HCT116 (cell line): ENCODE measurements around the gene MSH3. TPM values are rescaled to one million over a fixed set of nuclear protein-coding genes. Genes with fewer than 3 reads are reported as not detected.
A peak's percentile ranks its signal among the peaks of the same experiment; 100 is the strongest.

ENCODE experiments used
- ATAC-seq: fragments of 200-7000 bp; cut with Tn5 transposase; 2 replicates; pipeline ENCODE4 v1.9.1; 2020; ENCODE audit warnings: mild to moderate bottlenecking, moderate library complexity
- BruUV-seq: library from RNA; stranded (reverse); fragments of 400-500 nt; replicated peaks from 2 replicates; lab custom pipeline; 2021; lab: Mats Ljungman, UMichigan
- CTCF ChIA-PET: fragments of 300-600 bp; sonication (Branson Sonifier 250); formaldehyde crosslinking; loops from one replicate; lab custom pipeline; 2021; ENCODE audit warnings: antibody characterized with exemption; lab: Charles Lee
- POLR2A ChIA-PET: fragments of 300-600, 350-600 bp; sonication (Branson Sonifier 250); formaldehyde crosslinking; loops from one replicate; lab custom pipeline; 2021; ENCODE audit warnings: antibody characterized with exemption; lab: Charles Lee
- RAD21 ChIA-PET, 2 experiments: fragments of 300-600 bp; sonication (Branson Sonifier 250); formaldehyde crosslinking; loops; one replicate each; lab custom pipeline; 2023; ENCODE audit warnings: low total read pairs in 2 of 2; ENCODE audit not compliant: uncharacterized antibody in 2 of 2, unreplicated experiment in 2 of 2, low non-redundant PET in 1 of 2; lab: Charles Lee
- DNase-seq: peaks from one replicate; pipeline ENCODE4 v3.0.0-alpha.2; 2010; ENCODE audit warnings: low read depth, low spot score
- H2AFZ ChIP-seq: fragments of 200-600 bp; shearing (Covaris generic), sonication (generic); 2 replicates; pipeline ENCODE4 v1.6.1; 2017; ENCODE audit warnings: low read depth, mixed run types, mixed read lengths, antibody characterized with exemption, low read length; ENCODE audit not compliant: poor library complexity, severe bottlenecking
- H3K27ac ChIP-seq: 2 replicates; pipeline ENCODE4 v1.5.1; 2012; ENCODE audit warnings: low read depth, low read length
- H3K27me3 ChIP-seq: fragments of 200-600 bp; sonication (generic); 2 replicates; pipeline ENCODE4 v1.6.1; 2016; ENCODE audit warnings: mixed run types, low read length, mixed read lengths; ENCODE audit not compliant: insufficient read depth
- H3K36me3 ChIP-seq, 2 experiments: fragments of 200-500 bp in 1 of 2; fragments of 200-600 bp in 1 of 2; sonication (Bioruptor generic) in 1 of 2; sonication (generic) in 1 of 2; 2 replicates each; pipeline versions ENCODE4 v1.5.1 to v1.6.1; 2014 to 2016; ENCODE audit warnings: low read length in 2 of 2, inconsistent platforms in 1 of 2, mixed read lengths in 1 of 2, mixed run types in 1 of 2; ENCODE audit not compliant: insufficient read depth in 2 of 2, control insufficient read depth in 1 of 2
- H3K4me1 ChIP-seq, 2 experiments: fragments of 200-600 bp in 1 of 2; sonication (generic) in 1 of 2; 2 replicates each; pipeline versions ENCODE4 v1.5.1 to v1.6.1; 2012 to 2017; ENCODE audit warnings: low read length in 2 of 2, inconsistent platforms in 1 of 2, mild to moderate bottlenecking in 1 of 2, mixed read lengths in 1 of 2, mixed run types in 1 of 2, moderate library complexity in 1 of 2; ENCODE audit not compliant: insufficient read depth in 2 of 2, control insufficient read depth in 1 of 2
- H3K4me2 ChIP-seq: fragments of 200-600 bp; sonication (generic); 2 replicates; pipeline ENCODE4 v1.6.1; 2017; ENCODE audit warnings: mixed run types, low read length, mixed read lengths
- H3K4me3 ChIP-seq, 2 experiments: fragments of 200-600 bp in 1 of 2; sonication (generic) in 1 of 2; replicated peaks in 1 of 2; 2 replicates each; pipeline ENCODE4 v1.5.1; 2011 to 2016; ENCODE audit warnings: low read length in 2 of 2, control low read depth in 1 of 2, low read depth in 1 of 2, mild to moderate bottlenecking in 1 of 2, mixed read lengths in 1 of 2, mixed run types in 1 of 2
- H3K79me2 ChIP-seq: fragments of 200-600 bp; sonication (generic); 2 replicates; pipeline ENCODE4 v1.6.1; 2017; ENCODE audit warnings: mild to moderate bottlenecking, mixed run types, low read length, moderate library complexity, mixed read lengths; ENCODE audit not compliant: insufficient read depth
- H3K9ac ChIP-seq: fragments of 200-600 bp; sonication (generic); 2 replicates; pipeline ENCODE4 v1.6.1; 2016; ENCODE audit warnings: low read length, mixed read lengths
- H3K9me2 ChIP-seq: fragments of 200-600 bp; sonication (generic), shearing (Covaris generic); 2 replicates; pipeline ENCODE4 v1.6.1; 2017; ENCODE audit warnings: mixed run types, mild to moderate bottlenecking, moderate library complexity; ENCODE audit not compliant: insufficient read depth
- H3K9me3 ChIP-seq, 2 experiments: fragments of 200-500 bp in 1 of 2; fragments of 200-600 bp in 1 of 2; sonication (Bioruptor generic) in 1 of 2; sonication (generic) in 1 of 2; 2 replicates each; pipeline ENCODE4 v1.6.1; 2014 to 2017; ENCODE audit warnings: low read length in 2 of 2, mixed read lengths in 2 of 2, inconsistent platforms in 1 of 2, low read depth in 1 of 2, mild to moderate bottlenecking in 1 of 2, mixed run types in 1 of 2, moderate library complexity in 1 of 2; ENCODE audit not compliant: control insufficient read depth in 1 of 2, insufficient read depth in 1 of 2
- H4K20me1 ChIP-seq: fragments of 200-600 bp; sonication (generic), shearing (Covaris generic); 2 replicates; pipeline ENCODE4 v1.6.1; 2017; ENCODE audit warnings: mixed run types, mild to moderate bottlenecking, moderate library complexity; ENCODE audit not compliant: insufficient read depth
- CEBPB ChIP-seq: IDR thresholded peaks from 2 replicates; pipeline ENCODE4 v1.6.1; 2012; ENCODE audit warnings: low read depth
- EGR1 ChIP-seq: IDR thresholded peaks from 2 replicates; pipeline ENCODE4 v1.6.1; 2012; ENCODE audit warnings: low read depth
- ELF1 ChIP-seq: IDR thresholded peaks from 2 replicates; pipeline ENCODE4 v1.6.1; 2012; ENCODE audit warnings: low read depth, borderline replicate concordance
- MAX ChIP-seq: IDR thresholded peaks from 2 replicates; pipeline ENCODE4 v1.6.1; 2012
- RAD21 ChIP-seq: IDR thresholded peaks from 2 replicates; pipeline ENCODE4 v1.6.1; 2012; ENCODE audit warnings: low read depth, mild to moderate bottlenecking
- SRF ChIP-seq: IDR thresholded peaks from 2 replicates; pipeline ENCODE4 v1.6.1; 2012; ENCODE audit warnings: low read depth
- intact Hi-C: fragments of 100-400 bp; cut with micrococcal nuclease; formaldehyde crosslinking; loops from 2 replicates; pipeline ENCODE4 v1.10.0; 2022
- total RNA-seq: library from RNA; stranded (reverse); gene quantifications from one replicate; pipeline ENCODE4 v1.2.1, GENCODE V29; 2021; ENCODE audit not compliant: unreplicated experiment
- TF ChIP-seq, protein P1 (sequence below): IDR thresholded peaks from 2 replicates; pipeline ENCODE4 v1.6.1; 2012

MSH3 gene
- total RNA-seq, 1 experiment from 2014 or later: 4.9 TPM

DNA sequence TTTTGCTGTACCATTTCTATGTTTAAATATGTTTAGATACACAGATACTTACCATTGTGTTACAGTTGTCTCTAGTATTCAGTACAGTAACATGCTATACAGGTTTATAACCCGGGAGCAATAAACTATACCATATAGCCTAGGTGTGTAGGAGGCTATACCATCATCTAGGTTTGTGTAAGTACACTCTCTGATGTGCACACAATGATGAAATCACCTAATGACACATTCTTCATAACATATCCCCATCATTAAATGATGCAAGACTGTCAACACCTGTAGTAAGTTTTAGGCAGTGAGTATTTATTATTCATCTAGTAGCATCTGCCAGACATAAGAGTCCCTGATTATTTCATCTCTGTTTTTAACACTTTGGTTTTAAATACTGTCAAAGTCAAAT, 7.7 kb downstream of the MSH3 start:
- H4K20me1 ChIP-seq: no peaks in the 10 kb centered on the region
- no peak for DNase-seq
- POLR2A ChIA-PET: no interaction called here
- RAD21 ChIA-PET: no interaction called here
- TF ChIP-seq CEBPB (peak; percentile 44; the same call in 1 of the 2 replicates), ELF1 (no peak)
- TF ChIP-seq, protein P1, sequence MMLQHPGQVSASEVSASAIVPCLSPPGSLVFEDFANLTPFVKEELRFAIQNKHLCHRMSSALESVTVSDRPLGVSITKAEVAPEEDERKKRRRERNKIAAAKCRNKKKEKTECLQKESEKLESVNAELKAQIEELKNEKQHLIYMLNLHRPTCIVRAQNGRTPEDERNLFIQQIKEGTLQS: 0 out of 2 replicates have a peak, but pooled peaks have one; percentile 20
- H2AFZ ChIP-seq: no peak overlapping the region
- H3K4me3 ChIP-seq: no peak overlapping the region
- no peak for ATAC-seq
- BruUV-seq: no TSS peak
- CTCF ChIA-PET: no interaction called here
- no peaks in the 10 kb centered on the region for H3K4me1 ChIP-seq
- H3K36me3 ChIP-seq: peaks cover 18 to 23% of the 10 kb centered on the region in 2 experiments
- no peak overlapping the region for H3K4me2 ChIP-seq
- no peaks in the 10 kb centered on the region for H3K79me2 ChIP-seq
- H3K9me2 ChIP-seq: no peaks in the 10 kb centered on the region
- no peaks in the 10 kb centered on the region for H3K9me3 ChIP-seq
- intact Hi-C loops: no loop called here
- H3K9ac ChIP-seq: no peak overlapping the region
- no peaks in the 10 kb centered on the region for H3K27me3 ChIP-seq
- H3K27ac ChIP-seq: no peak overlapping the region

- Histone ChIP-seq H3K9ac (no peak overlapping the region), H3K36me3 (peaks cover 9 to 15% of the 10 kb centered on the region in 2 experiments), H2AFZ (no peak overlapping the region), H3K4me3 (no peak overlapping the region), H3K9me3 (no peaks in the 10 kb centered on the region), H3K79me2 (no peaks in the 10 kb centered on the region), H3K27ac (no peak overlapping the region), H3K4me2 (no peak overlapping the region), H3K9me2 (no peaks in the 10 kb centered on the region)
- RAD21 ChIA-PET: no interaction called here
- no peak for ATAC-seq
- no TSS peak for BruUV-seq
- POLR2A ChIA-PET: interaction anchor here (1.6 kb wide), 1 partner anchor 9 kb away, joined by 4 read pairs; no protein-coding TSS in a partner anchor
- no peak for DNase-seq
- TF ChIP-seq SRF (no peak), RAD21 (no peak), EGR1 (no peak), CEBPB (no peak), MAX (no peak)
- TF ChIP-seq, all 23 proteins: peak for 0
- Histone ChIP-seq H3K27me3 (no peaks in the 10 kb centered on the region), H4K20me1 (no peaks in the 10 kb centered on the region), H3K4me1 (no peaks in the 10 kb centered on the region)
- intact Hi-C loops: no loop called here
- CTCF ChIA-PET: no interaction called here
Observed at GRCh38 chr5:80665057-80665456, 10.6 kb downstream of the MSH3 start.
